Lower leg skin (tissue), 4 donors: ENCODE measurements around the gene GALM. TPM values are rescaled to one million over a fixed set of nuclear protein-coding genes. Genes with fewer than 3 reads are reported as not detected.

Experiments used
- DNase-seq, 2 donors: peaks; one replicate each; pipeline ENCODE4 v3.0.0-alpha.2; 2019; ENCODE audit warnings: low spot score in 2 of 2
- H3K4me3 ChIP-seq: fragments of 200-600 bp; sonication (generic); 2 replicates; pipeline ENCODE4 v1.5.1; 2017; ENCODE audit warnings: mild to moderate bottlenecking, low read depth; ENCODE audit not compliant: poor library complexity, severe bottlenecking
- CTCF ChIP-seq, 3 donors: fragments of 450-650 bp; IDR thresholded peaks; one replicate each; pipeline ENCODE4 v1.5.1; 2016; ENCODE audit warnings: antibody characterized with exemption in 3 of 3, mild to moderate bottlenecking in 3 of 3, moderate library complexity in 2 of 3
- POLR2A ChIP-seq, 2 donors: fragments of 450-650 bp; IDR thresholded peaks; one replicate each; pipeline ENCODE4 v1.6.1; 2016 to 2017; ENCODE audit warnings: antibody characterized with exemption in 2 of 2, mild to moderate bottlenecking in 1 of 2, moderate library complexity in 1 of 2
- WGBS, 2 donors: methylation state at CpG; one replicate each; pipeline ENCODE4 v1.1.5; 2018; 5-methylcytosine and 5-hydroxymethylcytosine counted together
- intact Hi-C: fragments of 100-400 bp; cut with DNase I; formaldehyde crosslinking; loops from one replicate; pipeline ENCODE4 v1.15.0; 2023; ENCODE audit warnings: low total_unique reads
- total RNA-seq, 4 donors: library from RNA; depleted of rRNA; stranded (reverse); fragments of >200 nt; gene quantifications; one replicate each; pipeline ENCODE4 v1.1.0, GENCODE V29; 2016

Gene GALM
- total RNA-seq, 4 donors from 2014 or later = 4.0 to 12.1 (median 7.0) TPM

DNA sequence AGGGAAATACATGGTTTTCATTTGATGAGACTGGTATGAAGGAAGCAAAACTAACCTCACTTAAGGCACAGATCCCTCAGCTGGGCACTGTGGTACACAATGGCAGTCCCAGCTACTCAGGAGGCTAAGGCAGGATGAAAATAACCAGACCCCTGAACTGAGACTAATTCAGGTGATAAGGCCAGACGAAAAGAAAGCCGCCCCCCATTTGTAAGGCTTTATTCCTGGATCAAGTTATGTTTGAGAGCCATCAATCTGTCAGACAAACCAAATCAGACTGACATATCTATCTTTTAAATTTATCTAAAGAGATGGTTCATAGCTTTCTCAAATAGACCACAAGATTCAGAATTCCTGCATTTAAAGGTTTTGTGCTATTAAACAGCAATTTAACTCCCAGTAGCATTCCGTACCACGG, 81.1 kb downstream of the GALM start:
- DNase-seq = no peak
- WGBS, 2 donors = 78 to 87% methylated on average over 4 of the region's 4 CpGs
- TF ChIP-seq POLR2A (IDR thresholded peaks at IDR 0.05) = no peak
- TF ChIP-seq CTCF (IDR thresholded peaks at IDR 0.05) = no peak
- intact Hi-C loops = no loop called here
- no peak overlapping the region for H3K4me3 ChIP-seq

- H3K4me3 ChIP-seq = no peak overlapping the region
- TF ChIP-seq POLR2A (IDR thresholded peaks at IDR 0.05) (no peak), CTCF (IDR thresholded peaks at IDR 0.05) (no peak)
- 66 to 68% methylated on average over 5 of the region's 5 CpGs for WGBS, 2 donors
- DNase-seq = no peak
- intact Hi-C loops = no loop called here
Observed at GRCh38 chr2:38747819-38748218, 81.9 kb downstream of the GALM start.

DNA sequence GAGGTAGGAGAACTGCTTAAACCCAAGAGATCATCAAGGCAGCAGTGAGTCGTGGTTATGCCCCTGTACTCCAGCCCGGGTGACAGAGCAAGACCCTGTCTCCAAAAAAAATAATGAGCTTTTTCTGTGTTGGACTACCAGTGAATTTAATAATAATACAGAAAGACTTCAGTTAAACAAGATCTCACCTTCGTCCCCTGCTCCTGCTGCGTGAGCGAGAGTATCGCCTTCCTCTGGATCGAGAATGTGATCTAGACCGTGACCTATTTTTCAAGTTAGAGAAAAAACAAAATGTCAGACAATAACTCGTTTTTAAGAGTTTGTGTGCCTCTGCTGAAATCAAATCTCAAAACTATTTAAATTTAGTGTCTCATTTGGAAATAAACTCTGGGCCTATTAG, 82.5 kb downstream of the GALM start:
- no peak overlapping the region for H3K4me3 ChIP-seq
- no peak for TF ChIP-seq POLR2A (IDR thresholded peaks at IDR 0.05)
- DNase-seq = peak in 1 of 2 donors; percentile 45
- 87 to 88% methylated on average over 9 of the region's 9 CpGs for WGBS, 2 donors
- intact Hi-C loops = no loop called here

DNA sequence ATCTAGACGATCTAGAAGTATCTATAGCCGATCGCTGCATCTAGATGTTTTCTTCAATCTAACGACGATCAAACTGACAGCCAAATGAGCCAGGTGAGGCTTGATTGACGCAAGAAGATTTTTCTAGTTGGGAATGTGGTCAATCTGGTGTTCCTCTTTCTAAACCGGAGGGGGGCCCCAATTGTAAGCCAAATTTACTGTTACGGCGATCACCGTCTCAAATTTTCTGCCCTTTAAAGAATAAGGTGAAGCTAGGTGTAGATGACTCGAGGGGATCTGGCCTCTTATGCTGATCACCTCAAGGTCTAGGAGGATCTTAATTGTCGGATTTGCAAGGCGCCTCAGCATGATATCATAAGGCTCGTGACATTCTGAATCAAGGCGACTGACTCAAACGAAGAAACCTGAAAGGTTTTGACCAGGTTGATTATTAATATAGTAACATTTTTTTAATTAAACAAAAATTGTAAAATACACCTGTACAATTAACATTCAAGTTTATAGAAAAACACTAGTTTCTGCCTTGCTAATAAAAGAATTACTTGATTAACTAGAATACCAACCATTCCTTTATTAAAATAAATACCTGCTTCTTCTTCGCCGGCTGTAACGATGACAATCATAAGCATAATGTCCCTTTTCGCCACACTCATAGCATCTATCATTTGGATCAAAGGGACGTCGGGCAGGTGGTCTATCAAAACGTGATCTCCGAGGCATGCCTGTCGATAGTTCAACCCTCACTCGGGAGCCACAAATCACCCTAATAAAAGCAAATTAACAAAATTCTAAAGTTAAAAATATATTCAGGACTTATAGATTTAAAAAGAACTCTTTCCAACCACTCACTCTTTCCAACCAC, 83.3 kb downstream of the GALM start:
- TF ChIP-seq CTCF (IDR thresholded peaks at IDR 0.05) (no peak), POLR2A (IDR thresholded peaks at IDR 0.05) (no peak)
- intact Hi-C loops = no loop called here
- peak in 1 of 2 donors; percentile 48 for DNase-seq
- WGBS, 2 donors = 58 to 61% methylated on average over 26 of the region's 26 CpGs
- H3K4me3 ChIP-seq = no peak overlapping the region

DNA sequence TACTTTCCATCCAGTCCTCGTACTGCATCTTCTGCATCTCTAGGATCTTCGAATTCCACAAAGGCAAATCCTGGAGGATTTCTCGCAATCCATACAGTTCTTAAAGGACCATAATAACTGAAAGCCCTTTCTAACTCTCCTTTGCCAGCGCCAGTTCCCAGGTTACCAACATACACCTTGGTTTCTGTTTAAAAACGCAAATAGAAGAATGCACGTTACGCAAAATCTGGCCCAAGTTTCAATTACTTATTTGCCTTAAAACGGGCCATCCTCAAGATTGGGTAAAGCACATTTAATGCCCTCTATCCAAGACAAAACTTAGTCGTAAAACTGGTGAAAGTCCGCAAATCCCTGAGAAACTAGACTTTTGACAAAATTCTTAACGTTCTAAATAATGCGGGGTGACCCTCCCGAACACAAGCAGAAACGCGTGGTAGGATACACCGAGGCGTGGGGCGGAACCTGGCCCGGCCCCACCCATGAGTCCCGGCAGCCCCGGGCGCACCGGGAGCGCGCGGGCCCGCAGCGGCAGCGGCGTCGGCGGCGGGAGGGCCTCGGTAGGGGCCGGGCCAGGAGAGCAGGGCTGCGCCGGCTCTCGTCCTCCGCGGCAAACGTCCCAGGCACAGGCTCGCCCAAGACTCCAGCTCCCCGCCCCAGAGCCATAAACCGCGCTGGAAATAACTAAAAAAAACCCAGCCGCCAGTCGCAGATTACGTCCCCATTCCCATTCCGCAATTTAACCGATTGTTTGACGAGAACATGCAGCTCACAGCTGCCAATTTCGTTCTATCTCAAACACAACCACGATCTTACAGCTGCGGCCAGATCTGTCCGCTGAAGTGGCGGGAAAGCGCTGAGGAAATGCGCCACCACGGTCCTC, 84.3 kb downstream of the GALM start:
- intact Hi-C loops = no loop called here
- 0% methylated on average over 41 to 44 of the region's 59 CpGs for WGBS, 2 donors
- peak; percentile 43 to 93 for DNase-seq
- TF ChIP-seq POLR2A (IDR thresholded peaks at IDR 0.05) = peak in 1 of 2 donors; percentile 80
- TF ChIP-seq CTCF (IDR thresholded peaks at IDR 0.05) = no peak
- peak overlapping the region; percentile 77 for H3K4me3 ChIP-seq
